Omental fat pad (tissue), 4 donors: ENCODE data around the gene AIPL1. TPM values are rescaled to one million over a fixed set of nuclear protein-coding genes. Genes with fewer than 3 reads are reported as not detected.

Experiments used
- ATAC-seq: fragments of 150-250 bp; one replicate; pipeline ENCODE4 v1.9.1; 2016; ENCODE audit warnings: mild to moderate bottlenecking, moderate library complexity; ENCODE audit not compliant: low FRiP score
- DNase-seq: peaks from one replicate; pipeline ENCODE4 v3.0.0-alpha.2; 2019; ENCODE audit warnings: low spot score
- total RNA-seq, 4 donors: library from RNA; depleted of rRNA; stranded (reverse); fragments of >200 nt; gene quantifications; one replicate each; pipeline ENCODE4 v1.1.0, GENCODE V29; 2016
- TF ChIP-seq, protein P1 (sequence below), 3 donors: fragments of 450-650 bp; IDR thresholded peaks; one replicate each; pipeline ENCODE4 v1.5.1; 2016 to 2017; ENCODE audit warnings: antibody characterized with exemption in 3 of 3, mild to moderate bottlenecking in 3 of 3, moderate library complexity in 2 of 3

Gene AIPL1
- total RNA-seq, 4 donors from 2014 or later: not detected

DNA sequence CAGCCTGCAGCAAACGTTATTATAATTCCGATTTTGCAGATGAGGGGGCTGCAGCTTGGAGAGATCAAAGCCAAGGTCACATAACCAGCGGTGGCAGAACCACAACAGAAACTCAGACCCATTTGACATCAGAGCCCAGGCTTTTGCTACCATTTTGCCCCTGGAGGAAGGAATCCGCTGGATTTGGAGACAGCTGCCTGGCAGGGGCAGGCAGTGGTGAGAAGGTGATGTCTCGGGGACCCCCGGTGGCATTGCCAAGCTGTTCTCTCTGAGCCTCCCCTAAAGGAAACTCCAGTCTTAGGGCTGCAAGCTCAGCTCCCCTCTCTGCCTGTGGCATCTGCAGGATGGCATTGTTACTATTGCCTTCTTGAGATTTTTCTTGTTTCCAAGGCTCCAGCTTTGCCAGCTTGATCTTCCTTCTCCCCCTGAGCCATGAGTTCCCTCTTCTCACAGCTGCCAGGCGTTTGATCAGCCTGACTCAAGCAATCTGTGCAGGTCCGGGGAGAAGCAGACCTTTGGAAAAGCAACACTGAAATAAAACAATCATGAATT is 40.8 kb downstream of the AIPL1 start:
- no peak for ATAC-seq
- no peak for DNase-seq
- TF ChIP-seq, protein P1, sequence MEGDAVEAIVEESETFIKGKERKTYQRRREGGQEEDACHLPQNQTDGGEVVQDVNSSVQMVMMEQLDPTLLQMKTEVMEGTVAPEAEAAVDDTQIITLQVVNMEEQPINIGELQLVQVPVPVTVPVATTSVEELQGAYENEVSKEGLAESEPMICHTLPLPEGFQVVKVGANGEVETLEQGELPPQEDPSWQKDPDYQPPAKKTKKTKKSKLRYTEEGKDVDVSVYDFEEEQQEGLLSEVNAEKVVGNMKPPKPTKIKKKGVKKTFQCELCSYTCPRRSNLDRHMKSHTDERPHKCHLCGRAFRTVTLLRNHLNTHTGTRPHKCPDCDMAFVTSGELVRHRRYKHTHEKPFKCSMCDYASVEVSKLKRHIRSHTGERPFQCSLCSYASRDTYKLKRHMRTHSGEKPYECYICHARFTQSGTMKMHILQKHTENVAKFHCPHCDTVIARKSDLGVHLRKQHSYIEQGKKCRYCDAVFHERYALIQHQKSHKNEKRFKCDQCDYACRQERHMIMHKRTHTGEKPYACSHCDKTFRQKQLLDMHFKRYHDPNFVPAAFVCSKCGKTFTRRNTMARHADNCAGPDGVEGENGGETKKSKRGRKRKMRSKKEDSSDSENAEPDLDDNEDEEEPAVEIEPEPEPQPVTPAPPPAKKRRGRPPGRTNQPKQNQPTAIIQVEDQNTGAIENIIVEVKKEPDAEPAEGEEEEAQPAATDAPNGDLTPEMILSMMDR (IDR thresholded peaks at IDR 0.05): no peak

GRCh38 chr17:6393351-6393952 is 41.5 kb downstream of the AIPL1 start:
- DNase-seq (no peak), ATAC-seq (no peak)
- TF ChIP-seq, protein P1 (IDR thresholded peaks at IDR 0.05): no peak

DNA sequence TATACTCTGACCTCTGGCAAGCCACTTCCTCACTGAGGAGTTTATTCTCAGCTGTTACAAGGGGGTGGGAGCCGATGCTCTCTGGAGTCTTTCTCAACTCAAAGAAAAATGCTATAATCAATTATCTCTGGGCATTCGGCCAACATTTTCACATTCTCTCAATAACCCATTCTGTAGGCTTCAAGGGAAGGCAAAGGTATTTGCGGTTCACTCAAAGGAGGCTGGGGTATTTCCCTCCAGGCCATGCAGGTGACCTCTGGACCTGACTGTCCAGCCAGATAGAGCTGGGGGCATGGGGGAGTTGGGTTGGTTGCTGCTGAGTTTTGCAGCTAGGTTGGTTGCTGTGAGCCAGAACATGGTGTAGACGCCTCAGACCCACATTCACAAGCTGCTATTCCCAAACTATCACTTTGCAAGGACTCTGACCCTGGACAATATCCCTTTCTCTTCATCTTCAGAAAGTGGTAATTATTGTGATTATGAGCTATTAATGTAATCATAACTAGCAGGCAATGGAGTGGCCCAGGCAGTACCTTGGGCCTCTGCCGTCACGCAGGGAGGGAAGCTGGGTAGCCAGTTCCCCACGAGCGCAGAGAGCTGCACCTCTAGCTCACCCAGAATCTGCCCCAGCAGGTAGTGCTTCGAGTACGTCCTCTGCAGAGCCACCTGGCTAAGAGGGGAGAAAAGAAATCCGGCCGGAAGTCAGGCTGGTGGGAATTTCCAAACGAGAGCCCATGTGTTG is 42.1 kb downstream of the AIPL1 start:
- ATAC-seq (no peak), DNase-seq (no peak)
- TF ChIP-seq, protein P1 (IDR thresholded peaks at IDR 0.05): no peak

- ATAC-seq (no peak), DNase-seq (no peak)
- TF ChIP-seq, protein P1 (IDR thresholded peaks at IDR 0.05): no peak
Measured at GRCh38 chr17:6388416-6388815, 46.5 kb downstream of the AIPL1 start.

- DNase-seq (no peak), ATAC-seq (no peak)
- TF ChIP-seq, protein P1 (IDR thresholded peaks at IDR 0.05): no peak
Measured at GRCh38 chr17:6387858-6388257, 47.1 kb downstream of the AIPL1 start.

DNA sequence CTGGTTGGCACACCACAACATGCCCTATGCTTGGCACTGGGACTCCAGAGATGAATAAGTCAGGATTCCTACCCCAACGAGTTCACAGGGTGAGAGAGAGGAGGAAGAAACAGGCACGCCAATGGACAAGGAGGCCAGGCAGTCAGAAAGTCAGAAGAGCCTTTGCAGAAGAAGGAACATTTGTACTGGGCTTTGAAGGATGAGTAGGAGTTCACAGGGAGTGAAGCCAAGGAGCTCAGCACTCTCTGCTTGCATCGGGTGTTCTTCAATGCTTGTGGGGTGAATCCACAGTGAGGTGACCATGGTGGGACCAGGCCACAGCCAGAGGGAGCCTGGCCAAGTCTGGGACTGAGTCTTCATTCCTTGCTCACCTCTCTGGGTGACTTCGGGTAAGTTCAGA is 47.5 kb downstream of the AIPL1 start:
- no peak for DNase-seq
- ATAC-seq: no peak
- TF ChIP-seq, protein P1 (IDR thresholded peaks at IDR 0.05): no peak
